ENCODE data around the gene CGRRF1. TPM values are rescaled to one million over a fixed set of nuclear protein-coding genes. Genes with fewer than 3 reads are reported as not detected.

The CGRRF1 gene
- total RNA-seq, 2 experiments from 2014 or later = 13.3 to 14.0 TPM

DNA sequence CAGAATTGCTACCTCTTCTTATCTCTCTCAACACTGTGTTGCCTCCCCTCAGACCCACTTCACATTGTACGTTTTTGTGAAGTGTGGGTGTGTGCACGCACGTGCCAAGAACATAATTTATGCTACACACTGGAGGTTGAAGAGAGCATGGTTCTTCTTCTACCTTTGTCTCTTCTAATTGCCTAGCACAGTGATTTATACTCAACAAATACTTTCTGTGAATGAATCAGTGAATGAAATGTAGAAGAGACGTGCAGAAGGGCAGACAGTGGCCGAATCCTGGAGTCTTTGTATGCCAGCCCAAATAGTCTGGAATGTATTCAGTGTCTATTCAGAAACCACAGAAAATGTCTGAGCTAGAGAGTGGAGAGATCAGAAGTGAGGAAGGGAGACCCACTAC is 52.6 kb downstream of the CGRRF1 start:
- Mint-ChIP-seq H3K4me3 (no peak overlapping the region), H3K4me1 (peaks cover 11% of the 10 kb centered on the region), H3K36me3 (ENCODE audit: low read depth) (no peaks in the 10 kb centered on the region), H3K9me3 (no peaks in the 10 kb centered on the region), H3K27me3 (peaks cover 29% of the 10 kb centered on the region), H3K27ac (no peak overlapping the region)
- ChIA-PET POLR2A (no interaction called here), CTCF (interaction anchor here (1.0 to 10.1 kb wide), 2 partner anchors 165 to 213 kb away, joined by 3 to 238 read pairs; partner anchors contain the start of gene CDKN3)
- DNase-seq = no peak

GRCh38 chr14:54564071-54564867 is 54.6 kb downstream of the CGRRF1 start:
- ChIA-PET CTCF (interaction anchor here (0.6 to 10.1 kb wide), 29 partner anchors 9 to 249 kb away, joined by 3 to 238 read pairs (median 4); partner anchors contain the start of genes CDKN3 and CGRRF1), POLR2A (interaction anchor here (0.6 to 4.5 kb wide), 3 partner anchors 78 to 210 kb away, joined by 3 to 60 read pairs (median 3); no protein-coding TSS in a partner anchor)
- peaks cover 42% of the 10 kb centered on the region for H3K27me3 Mint-ChIP-seq
- H3K36me3 Mint-ChIP-seq (ENCODE audit: low read depth) = no peaks in the 10 kb centered on the region
- peaks cover 17% of the 10 kb centered on the region for H3K4me1 Mint-ChIP-seq
- H3K9me3 Mint-ChIP-seq = no peaks in the 10 kb centered on the region
- peak overlapping the region; percentile 74 for H3K4me3 Mint-ChIP-seq
- DNase-seq = no peak
- H3K27ac Mint-ChIP-seq = no peak overlapping the region

DNA sequence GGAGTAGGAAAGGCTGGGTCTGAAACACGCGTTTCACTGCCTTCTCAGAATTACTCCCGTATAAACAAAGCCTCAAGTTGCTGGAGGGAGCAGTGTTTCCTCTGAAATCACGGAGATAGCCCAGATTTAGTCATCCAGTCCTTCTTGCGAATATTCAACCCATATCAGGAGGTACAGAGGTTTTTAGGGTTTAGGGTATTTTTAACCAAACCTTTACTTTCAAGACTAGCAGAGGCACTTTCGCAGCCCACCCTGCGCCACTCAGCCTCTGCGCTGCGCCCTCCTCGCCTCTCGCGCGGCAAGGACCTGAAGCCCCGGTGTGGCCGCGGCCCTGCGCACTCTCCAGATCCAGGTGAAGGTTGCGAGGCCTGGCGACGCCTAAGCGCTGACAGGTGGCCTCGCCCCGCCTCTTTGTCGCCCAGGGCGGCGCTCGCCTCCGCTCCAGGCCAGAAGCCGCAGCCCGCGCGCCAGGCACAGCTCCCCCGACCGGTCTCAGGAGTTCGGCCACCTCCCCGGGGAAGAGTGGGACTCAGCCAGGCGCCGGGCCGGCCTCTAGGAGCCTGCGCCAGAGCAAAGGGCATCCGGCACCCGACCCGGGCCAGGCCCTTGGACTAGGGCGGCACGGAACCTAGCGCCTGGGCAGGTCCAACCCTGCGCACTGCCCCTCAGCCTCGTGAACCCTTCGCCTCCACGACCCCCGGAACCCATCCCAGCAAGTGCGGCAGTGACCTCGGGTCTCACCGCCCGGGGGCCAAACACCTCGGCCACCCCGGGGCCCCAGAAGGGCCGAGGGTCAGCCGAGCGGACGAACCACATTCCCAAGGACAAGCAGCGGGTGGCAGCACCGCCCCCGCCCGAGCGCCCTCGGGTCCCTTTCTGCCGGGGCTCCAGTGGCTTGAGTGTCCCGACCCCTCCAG is 55.4 kb downstream of the CGRRF1 start:
- ChIA-PET CTCF (interaction anchor here (0.6 to 10.1 kb wide), 26 partner anchors 9 to 462 kb away, joined by 3 to 238 read pairs (median 5); partner anchors contain the start of genes CGRRF1, SOCS4 and WDHD1), POLR2A (interaction anchor here (1.0 to 4.5 kb wide), 3 partner anchors 158 to 209 kb away, joined by 4 to 60 read pairs (median 5); no protein-coding TSS in a partner anchor)
- Mint-ChIP-seq H3K27ac (no peak overlapping the region), H3K4me1 (peaks cover 17% of the 10 kb centered on the region), H3K9me3 (no peaks in the 10 kb centered on the region), H3K36me3 (ENCODE audit: low read depth) (no peaks in the 10 kb centered on the region), H3K4me3 (peak overlapping the region; percentile 74), H3K27me3 (peaks cover 48% of the 10 kb centered on the region)
- DNase-seq = peak; percentile 52

GRCh38 chr14:54565785-54566409 is 56.2 kb downstream of the CGRRF1 start:
- peaks cover 45% of the 10 kb centered on the region for H3K27me3 Mint-ChIP-seq
- peak; percentile 77 for DNase-seq
- peak overlapping the region; percentile 74 for H3K4me3 Mint-ChIP-seq
- H3K36me3 Mint-ChIP-seq (ENCODE audit: low read depth) = no peaks in the 10 kb centered on the region
- ChIA-PET POLR2A (interaction anchor here (0.7 to 4.5 kb wide), 6 partner anchors 61 to 336 kb away, joined by 3 to 60 read pairs (median 6); no protein-coding TSS in a partner anchor), CTCF (interaction anchor here (0.6 to 10.1 kb wide), 14 partner anchors 9 to 461 kb away, joined by 3 to 238 read pairs (median 5); partner anchors contain the start of genes CGRRF1, SOCS4 and WDHD1)
- no peak overlapping the region for H3K27ac Mint-ChIP-seq
- H3K9me3 Mint-ChIP-seq = no peaks in the 10 kb centered on the region
- H3K4me1 Mint-ChIP-seq = peaks cover 17% of the 10 kb centered on the region

GRCh38 chr14:54566410-54567223 is 56.9 kb downstream of the CGRRF1 start, which contains the start of gene SAMD4A:
SAMD4A (plus strand) TSS chr14:54567128; CDS start chr14:54567917, 789 bp downstream.
- no peaks in the 10 kb centered on the region for H3K9me3 Mint-ChIP-seq
- no peak within 1 kb of the TSS for H3K27ac Mint-ChIP-seq
- peak within 1 kb of the TSS; percentile 89 for H3K4me3 Mint-ChIP-seq
- no peaks in the 10 kb centered on the region for H3K36me3 Mint-ChIP-seq (ENCODE audit: low read depth)
- ChIA-PET POLR2A (interaction anchor here (0.7 to 4.5 kb wide), 6 partner anchors 60 to 460 kb away, joined by 3 to 60 read pairs (median 6); partner anchors contain the start of genes SOCS4 and WDHD1), CTCF (interaction anchor here (0.8 to 10.1 kb wide), 14 partner anchors 9 to 315 kb away, joined by 3 to 238 read pairs (median 5); partner anchors contain the start of gene CGRRF1)
- DNase-seq = peak; percentile 55
- H3K27me3 Mint-ChIP-seq = peaks cover 45% of the 10 kb centered on the region
- H3K4me1 Mint-ChIP-seq = peaks cover 19% of the 10 kb centered on the region

- H3K27me3 Mint-ChIP-seq = peaks cover 40% of the 10 kb centered on the region
- CTCF ChIA-PET = interaction anchor here (0.8 to 10.1 kb wide), 12 partner anchors 8 to 314 kb away, joined by 3 to 238 read pairs (median 4); no protein-coding TSS in a partner anchor
- peaks cover 4% of the 10 kb centered on the region for H3K9me3 Mint-ChIP-seq
- peak overlapping the region; percentile 89 for H3K4me3 Mint-ChIP-seq
- H3K36me3 Mint-ChIP-seq (ENCODE audit: low read depth) = peaks cover 4% of the 10 kb centered on the region
- no peak overlapping the region for H3K27ac Mint-ChIP-seq
- POLR2A ChIA-PET = interaction anchor here (0.8 to 4.5 kb wide), 6 partner anchors 60 to 460 kb away, joined by 3 to 60 read pairs (median 6); partner anchors contain the start of genes SOCS4 and WDHD1
- no peak for DNase-seq
- H3K4me1 Mint-ChIP-seq = peaks cover 19% of the 10 kb centered on the region
Observed at GRCh38 chr14:54567224-54567638, 57.5 kb downstream of the CGRRF1 start.

GRCh38 chr14:54567639-54568561 is 58.2 kb downstream of the CGRRF1 start:
- Mint-ChIP-seq H3K4me1 (peaks cover 19% of the 10 kb centered on the region), H3K4me3 (peak overlapping the region; percentile 89), H3K36me3 (ENCODE audit: low read depth) (peaks cover 9% of the 10 kb centered on the region), H3K27ac (no peak overlapping the region), H3K9me3 (peaks cover 8% of the 10 kb centered on the region), H3K27me3 (peaks cover 38% of the 10 kb centered on the region)
- ChIA-PET POLR2A (interaction anchor here (1.3 to 4.5 kb wide), 4 partner anchors 59 to 207 kb away, joined by 6 to 60 read pairs (median 8); no protein-coding TSS in a partner anchor), CTCF (interaction anchor here (0.6 to 10.1 kb wide), 12 partner anchors 15 to 238 kb away, joined by 3 to 238 read pairs (median 4); no protein-coding TSS in a partner anchor)
- DNase-seq = peak; percentile 30

- DNase-seq = no peak
- H3K4me3 Mint-ChIP-seq = no peak overlapping the region
- CTCF ChIA-PET = interaction anchor here (0.6 to 10.1 kb wide), 6 partner anchors 94 to 233 kb away, joined by 3 to 238 read pairs (median 4); no protein-coding TSS in a partner anchor
- H3K27me3 Mint-ChIP-seq = peaks cover 36% of the 10 kb centered on the region
- no peak overlapping the region for H3K27ac Mint-ChIP-seq
- peaks cover 15% of the 10 kb centered on the region for H3K9me3 Mint-ChIP-seq
- POLR2A ChIA-PET = no interaction called here
- H3K4me1 Mint-ChIP-seq = peaks cover 19% of the 10 kb centered on the region
- peaks cover 18% of the 10 kb centered on the region for H3K36me3 Mint-ChIP-seq (ENCODE audit: low read depth)
Observed at GRCh38 chr14:54568821-54569595, 59.3 kb downstream of the CGRRF1 start.

GRCh38 chr14:54570047-54570446 is 60.3 kb downstream of the CGRRF1 start:
- no peak for DNase-seq
- Mint-ChIP-seq H3K9me3 (peaks cover 15% of the 10 kb centered on the region), H3K27me3 (peaks cover 28% of the 10 kb centered on the region), H3K36me3 (ENCODE audit: low read depth) (peaks cover 18% of the 10 kb centered on the region), H3K4me3 (no peak overlapping the region), H3K4me1 (peaks cover 11% of the 10 kb centered on the region), H3K27ac (no peak overlapping the region)
- ChIA-PET CTCF (interaction anchor here (1.9 to 10.1 kb wide), 3 partner anchors 121 to 205 kb away, joined by 4 to 238 read pairs (median 25); no protein-coding TSS in a partner anchor), POLR2A (no interaction called here)
